GM10847 (cell line): Measurements from ENCODE around the gene SRRT.

Experiments
- POLR2A ChIP-seq: IDR thresholded peaks from 2 replicates; pipeline ENCODE4 v1.6.1; 2011; ENCODE audit not compliant: insufficient read length; ENCODE audit errors: extremely low read depth

The SRRT gene

DNA sequence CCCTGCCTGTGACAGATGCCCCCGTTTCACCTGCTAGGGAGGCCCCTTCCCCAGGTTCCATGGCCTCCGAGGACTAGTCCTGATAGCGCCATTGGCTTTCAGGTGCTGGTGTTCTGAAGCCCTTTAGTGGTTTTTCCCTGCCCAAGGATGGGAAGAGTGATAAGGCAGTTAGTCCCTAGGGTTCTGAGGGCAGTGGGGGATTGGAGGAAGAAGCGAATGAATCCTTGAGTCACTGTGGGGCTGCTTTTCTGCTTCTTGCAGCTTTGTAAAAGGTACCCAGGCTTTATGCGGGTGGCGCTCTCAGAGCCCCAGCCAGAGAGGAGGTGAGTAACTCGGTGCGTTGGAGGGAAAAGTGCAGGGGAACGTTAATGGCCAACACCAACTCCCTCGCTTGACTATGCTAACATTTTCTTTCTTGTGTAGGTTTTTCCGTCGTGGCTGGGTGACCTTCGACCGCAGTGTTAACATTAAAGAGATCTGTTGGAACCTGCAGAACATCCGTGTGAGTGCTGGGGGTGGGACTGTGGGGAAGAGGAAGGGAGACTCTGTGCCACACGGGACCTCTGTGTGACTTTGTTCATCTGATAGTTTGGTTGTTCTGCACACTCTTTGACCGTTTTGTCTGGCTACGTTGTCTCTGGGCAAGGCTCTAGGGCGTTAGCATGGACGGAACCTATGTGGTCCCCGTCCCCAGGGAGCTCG, 10.7 kb downstream of the SRRT start:
- TF ChIP-seq POLR2A, result no peak

GRCh38 chr7:100886142-100886935, 11.4 kb downstream of the SRRT start:
- TF ChIP-seq POLR2A, result no peak

GRCh38 chr7:100886936-100887515, 12.1 kb downstream of the SRRT start:
- no peak for TF ChIP-seq POLR2A

DNA sequence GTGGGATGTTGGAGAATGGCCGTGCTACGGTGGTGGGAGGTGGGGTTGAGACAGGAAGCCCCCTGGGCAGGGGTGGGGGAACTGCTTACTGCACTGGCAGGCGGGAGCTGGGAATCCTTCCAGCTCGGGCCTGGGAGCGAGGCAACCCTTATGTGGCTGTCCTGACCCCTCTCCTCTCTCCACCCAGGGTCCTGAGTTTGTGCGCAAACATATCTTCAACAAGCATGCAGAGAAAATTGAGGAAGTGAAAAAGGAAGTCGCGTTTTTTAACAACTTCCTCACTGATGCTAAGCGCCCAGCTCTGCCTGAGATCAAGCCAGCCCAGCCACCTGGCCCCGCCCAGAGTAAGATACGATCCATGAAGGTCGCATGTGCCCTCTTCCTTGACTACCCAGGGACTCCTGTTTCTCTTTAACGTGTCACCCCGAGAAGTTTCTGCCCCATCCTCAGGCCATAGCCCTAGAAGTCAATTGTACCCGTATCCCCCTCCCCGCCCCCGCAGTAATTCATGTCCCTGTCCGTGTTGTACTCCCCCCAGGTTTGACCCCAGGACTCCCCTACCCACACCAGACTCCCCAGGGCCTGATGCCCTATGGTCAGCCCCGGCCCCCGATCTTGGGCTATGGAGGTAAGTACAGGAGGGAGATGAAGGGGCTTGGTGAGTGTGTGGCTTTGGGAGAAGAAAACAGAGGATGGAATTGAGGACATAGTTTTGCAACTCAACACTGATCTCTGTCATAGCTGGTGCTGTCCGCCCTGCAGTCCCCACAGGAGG, 12.8 kb downstream of the SRRT start:
- no peak for TF ChIP-seq POLR2A

DNA sequence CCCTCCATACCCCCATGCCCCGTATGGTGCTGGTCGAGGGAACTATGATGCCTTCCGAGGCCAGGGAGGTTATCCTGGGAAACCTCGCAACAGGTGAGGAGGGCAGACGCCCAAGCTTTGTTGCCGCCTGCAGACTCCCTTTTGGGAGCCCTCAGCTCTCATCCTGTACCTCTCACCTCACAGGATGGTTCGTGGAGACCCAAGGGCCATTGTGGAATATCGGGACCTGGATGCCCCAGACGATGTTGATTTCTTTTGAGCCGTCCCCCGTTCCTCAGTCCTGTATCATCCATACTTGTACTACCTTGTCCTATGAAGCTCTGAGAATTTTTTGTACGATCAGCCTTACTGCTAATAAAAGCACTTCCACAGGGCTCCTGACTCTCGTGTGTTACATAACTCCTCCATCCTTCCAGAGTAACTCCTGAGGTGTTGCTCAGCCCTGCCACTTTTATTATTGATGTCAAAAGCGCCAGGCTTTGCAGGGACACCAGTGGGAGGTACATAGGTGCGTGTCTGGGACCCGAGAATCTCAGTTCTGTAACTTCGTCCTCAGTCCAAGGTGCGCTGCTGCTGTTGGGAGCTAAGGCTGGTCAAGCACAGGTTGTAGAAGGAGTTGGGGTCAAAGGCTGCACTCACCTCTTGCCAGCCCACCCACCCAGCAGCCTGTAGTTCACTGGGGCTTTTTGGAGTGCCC, 13.5 kb downstream of the SRRT start:
- no peak for TF ChIP-seq POLR2A

GRCh38 chr7:100888988-100889750, 14.3 kb downstream of the SRRT start, which contains the start of gene UFSP1:
TSS of gene UFSP1 (minus strand) at chr7:100889715. CDS start at chr7:100889271, 444 bp downstream.
- TF ChIP-seq POLR2A, result no peak

DNA sequence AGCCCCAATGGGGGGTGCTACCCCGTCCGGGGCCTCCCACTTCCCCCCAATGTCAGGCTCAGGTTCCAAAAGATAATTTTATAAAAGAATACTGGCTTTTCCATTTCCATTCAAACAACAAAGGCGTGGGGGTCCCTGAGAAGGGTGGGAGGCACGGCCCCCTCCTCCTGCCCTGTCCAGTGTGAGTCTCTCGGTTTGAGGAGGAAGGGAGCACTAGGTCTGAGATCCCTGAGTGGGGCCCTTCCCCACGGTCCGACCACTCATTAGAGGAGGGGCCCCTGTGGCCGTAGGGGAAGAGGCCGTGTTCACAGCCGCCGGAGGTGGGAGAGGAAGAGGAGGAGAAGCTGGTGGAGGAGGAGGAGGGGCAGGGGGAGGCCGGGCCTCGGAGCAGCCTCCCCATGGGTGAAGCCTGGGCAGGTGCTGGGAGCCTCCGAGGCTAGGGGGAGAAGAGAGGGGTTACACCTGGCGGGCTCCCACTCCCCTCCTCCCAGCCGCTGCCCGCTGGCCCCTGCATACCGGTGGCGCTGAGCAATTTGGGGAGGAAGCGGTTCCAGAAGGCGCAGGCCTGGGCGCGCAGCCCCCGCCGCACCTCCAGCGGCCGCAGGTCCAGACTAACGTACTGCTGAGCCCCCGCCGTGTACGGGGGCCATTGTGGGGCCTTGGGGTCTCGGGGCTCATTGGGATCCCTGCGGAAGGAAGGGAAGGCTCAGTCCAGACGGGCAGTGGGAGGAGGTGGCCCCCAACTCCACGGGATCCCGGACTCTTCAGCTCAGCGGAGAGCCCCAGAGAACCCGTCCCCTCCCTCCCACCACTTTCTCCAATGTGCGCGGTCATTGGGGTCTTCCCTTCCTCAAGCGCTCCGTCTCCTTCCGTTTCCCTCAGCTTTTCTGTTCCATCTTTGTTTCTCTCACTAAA, 16.0 kb downstream of the SRRT start:
- TF ChIP-seq POLR2A, result no peak

DNA sequence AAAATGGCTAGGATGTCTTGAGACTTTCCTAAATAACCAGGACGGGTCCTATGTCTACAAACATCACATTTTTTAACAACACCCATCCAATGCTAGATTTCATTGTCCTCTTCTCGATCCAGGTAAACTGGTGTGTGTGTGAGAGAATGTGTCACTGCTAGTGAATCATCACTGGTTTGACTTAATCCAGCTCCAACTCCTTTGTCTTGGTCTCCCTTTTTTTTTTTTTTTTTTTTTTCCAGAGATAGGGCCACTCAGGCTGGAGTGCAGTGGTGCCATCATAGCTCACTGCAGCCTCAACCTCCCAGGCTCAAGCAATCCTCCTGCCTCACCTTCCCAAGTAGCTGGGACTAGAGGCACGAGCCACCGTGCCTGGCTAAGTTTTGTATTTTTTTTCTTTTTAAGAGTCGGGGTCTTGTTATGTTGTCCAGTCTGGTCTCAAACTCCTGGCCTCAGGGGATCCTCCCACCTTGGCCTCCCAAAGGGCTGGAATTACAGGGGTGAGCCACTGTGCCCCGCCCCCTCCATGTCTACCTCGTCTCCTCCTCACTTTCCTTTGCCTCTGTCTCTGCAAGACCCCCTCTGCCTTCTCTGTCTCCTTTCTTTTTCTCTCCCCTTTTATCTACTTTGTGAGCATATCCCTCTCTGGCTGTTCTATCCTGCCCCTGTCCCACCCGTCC, 16.8 kb downstream of the SRRT start:
- TF ChIP-seq POLR2A, result no peak

GRCh38 chr7:100892364-100893317, 17.7 kb downstream of the SRRT start:
- TF ChIP-seq POLR2A, result no peak

GRCh38 chr7:100893318-100893895, 18.5 kb downstream of the SRRT start:
- TF ChIP-seq POLR2A, result no peak
